Measurements from ENCODE around the gene PITX3.
A peak's percentile ranks its signal among the peaks of the same experiment; 100 is the strongest.
"Not testable (repeated sequence)": the region's sequence is repeated elsewhere in the genome, so short reads cannot be mapped to it uniquely, and the experiment has no call there.

PITX3 gene

GRCh38 chr10:102255404-102255803, 14.1 kb upstream of the PITX3 start:
- DNase-seq (ENCODE audit: low read depth in 2 of 2): no peak

GRCh38 chr10:102254426-102254825, 13.1 kb upstream of the PITX3 start:
- DNase-seq (ENCODE audit: low read depth in 2 of 2): no peak

GRCh38 chr10:102252508-102252907, 11.2 kb upstream of the PITX3 start:
- not testable (repeated sequence) for DNase-seq (ENCODE audit: low read depth in 2 of 2)

- no peak for DNase-seq (ENCODE audit: low read depth in 2 of 2)
Observed at GRCh38 chr10:102247734-102248133, 6.4 kb upstream of the PITX3 start.

GRCh38 chr10:102246261-102246660, 4.9 kb upstream of the PITX3 start:
- DNase-seq (ENCODE audit: low read depth in 2 of 2): no peak

GRCh38 chr10:102245932-102246251, 4.6 kb upstream of the PITX3 start:
- no peak for DNase-seq (ENCODE audit: low read depth in 2 of 2)

GRCh38 chr10:102245082-102245931, 4.0 kb upstream of the PITX3 start, which contains the start of gene GBF1:
Gene GBF1, plus strand, starts transcription at chr10:102245532. Its CDS starts 13,407 bp downstream, at chr10:102258939.
- peak; percentile 77 to 81 for DNase-seq (ENCODE audit: low read depth in 2 of 2)

GRCh38 chr10:102243309-102243708, 2.0 kb upstream of the PITX3 start:
- no peak for DNase-seq (ENCODE audit: low read depth in 2 of 2)

- no peak for DNase-seq (ENCODE audit: low read depth in 2 of 2)
Observed at GRCh38 chr10:102242118-102242485, 790 bp upstream of the PITX3 start.

- DNase-seq (ENCODE audit: low read depth in 2 of 2): no peak
Observed at GRCh38 chr10:102241032-102241443, 274 bp downstream of the PITX3 start.

- DNase-seq (ENCODE audit: low read depth in 2 of 2): no peak
Observed at GRCh38 chr10:102240467-102241031, 763 bp downstream of the PITX3 start.

- DNase-seq (ENCODE audit: low read depth in 2 of 2): no peak
Observed at GRCh38 chr10:102237711-102238252, 3.5 kb downstream of the PITX3 start.

GRCh38 chr10:102236006-102236405, 5.3 kb downstream of the PITX3 start:
- no peak for DNase-seq (ENCODE audit: low read depth in 2 of 2)

- DNase-seq (ENCODE audit: low read depth in 2 of 2): no peak
Observed at GRCh38 chr10:102235598-102235920, 5.8 kb downstream of the PITX3 start.

- no peak for DNase-seq (ENCODE audit: low read depth in 2 of 2)
Observed at GRCh38 chr10:102234888-102235597, 6.3 kb downstream of the PITX3 start.

GRCh38 chr10:102233997-102234396, 7.3 kb downstream of the PITX3 start:
- DNase-seq (ENCODE audit: low read depth in 2 of 2): no peak

- peak; percentile 61 to 75 for DNase-seq (ENCODE audit: low read depth in 2 of 2)
Observed at GRCh38 chr10:102231357-102232318, 9.7 kb downstream of the PITX3 start.

GRCh38 chr10:102230861-102231356, 10.4 kb downstream of the PITX3 start:
- no peak for DNase-seq (ENCODE audit: low read depth in 2 of 2)

- no peak for DNase-seq (ENCODE audit: low read depth in 2 of 2)
Observed at GRCh38 chr10:102230264-102230860, 10.9 kb downstream of the PITX3 start.

- DNase-seq (ENCODE audit: low read depth in 2 of 2): peak; percentile 75 to 80
Observed at GRCh38 chr10:102229810-102230263, 11.5 kb downstream of the PITX3 start.

GRCh38 chr10:102227050-102227449, 14.3 kb downstream of the PITX3 start:
- no peak for DNase-seq (ENCODE audit: low read depth in 2 of 2)

All from stimulated activated CD8-positive, alpha-beta memory T cell treated with anti-CD3 and anti-CD28 coated beads, Interleukin-2, amount 100 ng/mL, for 48 hours (primary cell).